ENCODE measurements around the gene RHBDD3.
A peak's percentile ranks its signal among the peaks of the same experiment; 100 is the strongest.

RHBDD3 gene

GRCh38 chr22:29309332-29310064, 41.7 kb upstream of the RHBDD3 start:
- H3K4me3 Mint-ChIP-seq, result no peak overlapping the region
- no peak overlapping the region for H3K27ac Mint-ChIP-seq
- peaks cover 32% of the 10 kb centered on the region for H3K27me3 Mint-ChIP-seq (ENCODE audit: low read depth)
- no peak for DNase-seq (ENCODE audit: low spot score)
- peaks cover 1% of the 10 kb centered on the region for H3K36me3 Mint-ChIP-seq (ENCODE audit: low read depth)
- H3K4me1 Mint-ChIP-seq (ENCODE audit: low read depth), result peaks cover 17% of the 10 kb centered on the region
- H3K9me3 Mint-ChIP-seq, result no peaks in the 10 kb centered on the region

GRCh38 chr22:29308791-29309262, 41.0 kb upstream of the RHBDD3 start:
- Mint-ChIP-seq H3K4me1 (ENCODE audit: low read depth) (peaks cover 10% of the 10 kb centered on the region), H3K27ac (peak overlapping the region; percentile 52), H3K4me3 (peak overlapping the region; percentile 42), H3K36me3 (ENCODE audit: low read depth) (no peaks in the 10 kb centered on the region), H3K9me3 (no peaks in the 10 kb centered on the region), H3K27me3 (ENCODE audit: low read depth) (peaks cover 25% of the 10 kb centered on the region)
- no peak for DNase-seq (ENCODE audit: low spot score)

DNA sequence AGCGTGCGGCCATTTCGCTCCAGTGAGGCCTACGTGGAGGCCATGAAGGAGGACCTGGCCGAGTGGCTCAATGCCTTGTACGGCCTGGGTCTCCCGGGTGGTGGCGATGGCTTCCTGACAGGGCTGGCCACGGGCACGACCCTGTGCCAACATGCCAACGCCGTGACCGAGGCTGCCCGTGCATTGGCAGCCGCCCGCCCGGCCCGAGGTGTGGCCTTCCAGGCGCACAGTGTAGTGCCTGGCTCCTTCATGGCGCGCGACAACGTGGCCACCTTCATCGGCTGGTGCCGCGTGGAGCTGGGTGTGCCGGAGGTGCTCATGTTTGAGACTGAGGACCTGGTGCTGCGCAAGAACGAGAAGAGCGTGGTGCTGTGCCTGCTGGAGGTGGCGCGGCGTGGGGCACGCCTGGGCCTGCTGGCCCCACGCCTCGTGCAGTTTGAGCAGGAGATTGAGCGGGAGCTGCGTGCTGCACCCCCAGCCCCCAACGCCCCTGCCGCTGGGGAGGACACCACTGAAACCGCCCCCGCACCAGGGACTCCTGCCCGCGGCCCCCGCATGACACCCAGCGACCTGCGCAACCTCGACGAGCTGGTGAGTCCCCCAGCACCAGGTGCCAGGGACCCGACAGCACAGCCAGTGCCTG, 40.5 kb upstream of the RHBDD3 start:
- DNase-seq (ENCODE audit: low spot score), result no peak
- Mint-ChIP-seq H3K9me3 (no peaks in the 10 kb centered on the region), H3K4me1 (ENCODE audit: low read depth) (peaks cover 8% of the 10 kb centered on the region), H3K36me3 (ENCODE audit: low read depth) (no peaks in the 10 kb centered on the region), H3K27ac (no peak overlapping the region), H3K4me3 (peak overlapping the region; percentile 42), H3K27me3 (ENCODE audit: low read depth) (peaks cover 20% of the 10 kb centered on the region)

- no peak for DNase-seq (ENCODE audit: low spot score)
- H3K4me3 Mint-ChIP-seq, result peak overlapping the region; percentile 74
- peaks cover 15% of the 10 kb centered on the region for H3K27me3 Mint-ChIP-seq (ENCODE audit: low read depth)
- H3K36me3 Mint-ChIP-seq (ENCODE audit: low read depth), result no peaks in the 10 kb centered on the region
- H3K9me3 Mint-ChIP-seq, result no peaks in the 10 kb centered on the region
- no peak overlapping the region for H3K27ac Mint-ChIP-seq
- H3K4me1 Mint-ChIP-seq (ENCODE audit: low read depth), result peaks cover 8% of the 10 kb centered on the region
Measured at GRCh38 chr22:29307596-29308147, 39.9 kb upstream of the RHBDD3 start.

- Mint-ChIP-seq H3K4me1 (ENCODE audit: low read depth) (peaks cover 8% of the 10 kb centered on the region), H3K9me3 (no peaks in the 10 kb centered on the region), H3K27me3 (ENCODE audit: low read depth) (peaks cover 12% of the 10 kb centered on the region), H3K36me3 (ENCODE audit: low read depth) (no peaks in the 10 kb centered on the region), H3K4me3 (peak overlapping the region; percentile 78), H3K27ac (no peak overlapping the region)
- peak; percentile 54 for DNase-seq (ENCODE audit: low spot score)
Measured at GRCh38 chr22:29306835-29307595, 39.2 kb upstream of the RHBDD3 start.

DNA sequence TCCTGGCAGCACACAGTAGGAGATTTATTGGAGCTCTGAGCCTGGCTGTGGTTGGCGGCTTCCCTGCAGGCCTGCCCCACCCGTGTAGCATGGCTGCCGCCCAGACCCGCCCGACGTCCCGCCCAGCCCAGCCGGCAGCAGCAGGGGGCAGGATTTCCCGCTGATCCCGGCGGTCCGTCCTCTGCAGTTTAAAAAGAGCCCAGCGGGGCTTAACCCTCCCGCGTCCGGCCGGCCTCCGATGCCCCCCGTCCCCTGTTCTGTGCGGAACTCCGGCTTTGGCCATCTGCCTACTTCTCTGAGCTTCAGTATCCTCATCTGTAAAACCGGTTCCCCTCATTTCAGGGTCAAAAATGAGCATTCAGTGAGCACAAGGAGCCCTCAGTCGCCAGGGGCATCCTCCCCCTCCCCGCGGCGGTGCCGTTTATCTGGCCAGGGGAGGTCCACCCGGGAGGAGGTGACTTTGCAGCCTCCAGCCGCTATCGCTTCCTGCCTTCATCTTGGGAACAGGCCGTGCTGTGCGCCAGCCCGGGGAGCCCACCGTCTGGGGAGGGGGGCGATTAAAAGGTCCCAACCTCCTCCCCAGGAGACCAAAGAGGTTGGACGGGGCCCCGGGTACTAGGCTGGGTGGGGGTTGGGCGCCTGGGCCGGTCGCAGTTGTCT, 38.5 kb upstream of the RHBDD3 start, which contains the start of gene GAS2L1:
Gene GAS2L1 (plus strand): TSS at position 476 of the 660 bp plus-strand sequence. CDS start 1,456 bp downstream, outside the sequence.
- DNase-seq (ENCODE audit: low spot score), result peak; percentile 50
- H3K4me1 Mint-ChIP-seq (ENCODE audit: low read depth), result peaks cover 8% of the 10 kb centered on the region
- no peaks in the 10 kb centered on the region for H3K9me3 Mint-ChIP-seq
- peak within 1 kb of the TSS; percentile 78 for H3K4me3 Mint-ChIP-seq
- peak within 1 kb of the TSS; percentile 20 for H3K27ac Mint-ChIP-seq
- peaks cover 12% of the 10 kb centered on the region for H3K27me3 Mint-ChIP-seq (ENCODE audit: low read depth)
- peaks cover 2% of the 10 kb centered on the region for H3K36me3 Mint-ChIP-seq (ENCODE audit: low read depth)

GRCh38 chr22:29305836-29306174, 38.0 kb upstream of the RHBDD3 start:
- Mint-ChIP-seq H3K27me3 (ENCODE audit: low read depth) (peaks cover 12% of the 10 kb centered on the region), H3K27ac (peak overlapping the region; percentile 20), H3K4me1 (ENCODE audit: low read depth) (peaks cover 6% of the 10 kb centered on the region), H3K4me3 (peak overlapping the region; percentile 78), H3K9me3 (no peaks in the 10 kb centered on the region), H3K36me3 (ENCODE audit: low read depth) (peaks cover 7% of the 10 kb centered on the region)
- no peak for DNase-seq (ENCODE audit: low spot score)

DNA sequence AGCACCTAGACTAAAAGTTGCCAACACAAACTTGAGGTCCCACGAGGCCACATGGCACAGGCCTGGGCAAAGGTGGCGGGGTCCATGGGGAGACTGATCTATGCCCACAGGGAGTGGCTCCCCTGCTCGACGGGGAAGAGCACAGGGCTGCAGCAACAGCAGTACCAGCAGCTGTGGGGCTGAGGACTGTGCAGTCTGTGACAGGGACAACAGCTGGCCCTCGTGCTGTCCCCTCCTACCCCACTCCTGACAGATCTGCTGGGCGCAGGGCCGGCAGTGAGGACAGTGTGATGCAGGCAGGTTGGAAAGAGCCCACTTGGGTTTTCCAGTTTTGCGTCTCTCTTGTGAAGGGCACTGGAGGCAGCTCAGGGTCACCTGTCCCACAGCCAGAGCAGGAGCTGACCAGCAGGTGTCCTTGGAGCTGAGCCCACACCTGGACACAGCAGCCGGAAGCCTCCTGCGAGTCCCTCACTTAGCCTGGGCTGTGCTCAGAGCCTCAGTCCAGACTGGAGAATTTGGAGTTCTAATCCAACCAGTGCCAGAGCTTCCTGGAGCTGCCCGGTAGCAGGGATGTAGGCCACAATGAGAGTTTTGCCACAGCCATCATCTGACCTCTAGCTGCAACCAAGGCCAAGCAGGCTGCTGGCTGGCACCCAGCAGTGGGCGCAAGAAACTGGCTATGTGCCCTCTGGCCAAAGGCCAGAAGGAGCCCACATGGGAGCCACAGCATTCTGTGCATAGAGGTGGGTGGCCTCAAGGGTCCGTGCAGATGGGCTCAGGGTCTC, 35.1 kb upstream of the RHBDD3 start:
- Mint-ChIP-seq H3K9me3 (no peaks in the 10 kb centered on the region), H3K36me3 (ENCODE audit: low read depth) (peaks cover 31% of the 10 kb centered on the region), H3K27me3 (ENCODE audit: low read depth) (peaks cover 12% of the 10 kb centered on the region), H3K27ac (no peak overlapping the region), H3K4me1 (ENCODE audit: low read depth) (peaks cover 6% of the 10 kb centered on the region), H3K4me3 (no peak overlapping the region)
- no peak for DNase-seq (ENCODE audit: low spot score)

DNA sequence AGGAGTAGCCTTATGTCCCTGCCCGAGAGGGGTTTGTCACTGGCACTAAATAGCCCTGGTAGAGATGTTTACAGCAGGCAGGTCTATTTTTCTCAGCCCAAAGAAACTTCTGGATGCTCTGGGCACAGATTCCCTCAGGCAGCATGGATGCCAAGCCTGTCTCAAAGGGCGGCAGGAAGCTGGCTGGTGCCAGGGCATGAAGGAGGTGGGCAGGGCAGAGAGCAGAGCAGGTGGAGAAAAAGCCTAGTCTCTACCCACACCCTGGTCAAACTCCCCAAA, 34.6 kb upstream of the RHBDD3 start:
- Mint-ChIP-seq H3K27me3 (ENCODE audit: low read depth) (peaks cover 10% of the 10 kb centered on the region), H3K27ac (no peak overlapping the region), H3K9me3 (no peaks in the 10 kb centered on the region), H3K4me1 (ENCODE audit: low read depth) (peaks cover 6% of the 10 kb centered on the region), H3K4me3 (no peak overlapping the region), H3K36me3 (ENCODE audit: low read depth) (peaks cover 36% of the 10 kb centered on the region)
- DNase-seq (ENCODE audit: low spot score), result no peak

DNA sequence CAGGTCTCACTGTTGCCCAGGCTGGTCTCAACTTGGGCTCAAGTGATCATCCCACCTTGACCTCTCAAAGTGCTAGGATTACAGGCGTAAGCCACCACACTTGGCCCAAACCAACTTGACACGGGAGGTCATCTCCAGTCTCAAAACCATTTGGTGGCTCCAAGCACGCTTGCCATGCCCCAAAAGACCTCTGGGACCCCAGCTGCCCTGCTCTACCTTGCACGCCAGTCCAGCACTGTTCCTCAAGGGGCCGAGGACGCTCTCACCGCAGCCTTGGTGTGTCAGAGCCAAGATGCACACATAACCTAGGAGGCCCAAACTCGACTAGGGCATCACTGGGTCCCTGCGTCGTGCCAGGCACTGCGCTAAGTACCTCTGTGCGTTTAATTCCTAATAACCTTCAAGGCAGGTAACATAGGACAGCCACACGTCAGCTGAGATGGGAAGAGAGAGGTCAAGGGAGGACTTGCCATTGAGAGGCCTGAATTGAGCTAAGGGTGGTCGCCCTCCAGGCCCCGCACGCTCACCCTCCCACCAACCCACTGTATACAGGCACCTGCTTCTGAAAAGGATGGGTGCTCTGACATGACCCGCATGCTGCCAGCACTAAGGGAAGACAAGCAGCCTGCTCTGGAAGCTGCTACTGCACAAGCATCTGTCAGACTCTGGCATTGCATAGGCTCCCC, 34.1 kb upstream of the RHBDD3 start:
- Mint-ChIP-seq H3K27me3 (ENCODE audit: low read depth) (peaks cover 9% of the 10 kb centered on the region), H3K27ac (no peak overlapping the region), H3K9me3 (no peaks in the 10 kb centered on the region), H3K4me1 (ENCODE audit: low read depth) (peaks cover 6% of the 10 kb centered on the region), H3K36me3 (ENCODE audit: low read depth) (peaks cover 41% of the 10 kb centered on the region), H3K4me3 (no peak overlapping the region)
- DNase-seq (ENCODE audit: low spot score), result no peak

- Mint-ChIP-seq H3K36me3 (ENCODE audit: low read depth) (peaks cover 47% of the 10 kb centered on the region), H3K4me1 (ENCODE audit: low read depth) (peaks cover 2% of the 10 kb centered on the region), H3K4me3 (no peak overlapping the region), H3K27me3 (ENCODE audit: low read depth) (peaks cover 6% of the 10 kb centered on the region), H3K9me3 (no peaks in the 10 kb centered on the region), H3K27ac (no peak overlapping the region)
- no peak for DNase-seq (ENCODE audit: low spot score)
Measured at GRCh38 chr22:29300807-29301601, 33.2 kb upstream of the RHBDD3 start.

GRCh38 chr22:29300467-29300806, 32.7 kb upstream of the RHBDD3 start:
- no peak for DNase-seq (ENCODE audit: low spot score)
- Mint-ChIP-seq H3K4me3 (no peak overlapping the region), H3K36me3 (ENCODE audit: low read depth) (peaks cover 53% of the 10 kb centered on the region), H3K4me1 (ENCODE audit: low read depth) (no peaks in the 10 kb centered on the region), H3K9me3 (no peaks in the 10 kb centered on the region), H3K27me3 (ENCODE audit: low read depth) (peaks cover 4% of the 10 kb centered on the region), H3K27ac (no peak overlapping the region)
